ENCODE measurements around the gene GTF3C2. TPM values are rescaled to one million over a fixed set of nuclear protein-coding genes. Genes with fewer than 3 reads are reported as not detected.

Gene GTF3C2
- total and polyA plus RNA-seq, 4 donors, result 9.7 to 20.6 (median 14.7) TPM

GRCh38 chr2:27307545-27308358 lies 48.8 kb downstream of the GTF3C2 start:
- DNase-seq (ENCODE audit: low spot score), result no peak
- H3K27me3 ChIP-seq (ENCODE audit: control insufficient read depth in 4 of 4, insufficient read depth in 4 of 4, low read length in 3 of 4), result peaks cover 0 to 5% (median 1%) of the 10 kb centered on the region in 4 donors
- H3K4me3 ChIP-seq (ENCODE audit: low read depth in 1 of 3, low read length in 3 of 3), result peak overlapping the region in 1 of 3 donors; percentile 16
- 16% methylated on average over 75 of the region's 75 CpGs for WGBS
- peaks cover 3 to 29% (median 11%) of the 10 kb centered on the region in 4 donors for H3K4me1 ChIP-seq (ENCODE audit: control insufficient read depth in 4 of 4, insufficient read depth in 4 of 4, low read length in 3 of 4)
- TF ChIP-seq FOXA1 (IDR thresholded peaks at IDR 0.05) (no peak), MAX (IDR thresholded peaks at IDR 0.05) (no peak), EGR1 (IDR thresholded peaks at IDR 0.05; ENCODE audit: low read depth in 2 of 2) (no peak), GABPA (IDR thresholded peaks at IDR 0.05 in 1 of 2, conservative IDR thresholded peaks at IDR 0.05 in 1 of 2) (no peak), ZBTB33 (IDR thresholded peaks at IDR 0.05) (no peak), ATF3 (IDR thresholded peaks at IDR 0.05) (no peak), RXRA (IDR thresholded peaks at IDR 0.05) (no peak), SP1 (IDR thresholded peaks at IDR 0.05) (no peak), HNF4G (IDR thresholded peaks at IDR 0.05) (no peak), YY1 (IDR thresholded peaks at IDR 0.05) (no peak)
- no peak overlapping the region for H3K9ac ChIP-seq (ENCODE audit: low read depth in 1 of 2, low read length in 2 of 2)
- H3K36me3 ChIP-seq (ENCODE audit: control insufficient read depth in 4 of 4, insufficient read depth in 3 of 4, low read depth in 1 of 4, low read length in 3 of 4), result peaks cover 0 to 12% (median under 1%) of the 10 kb centered on the region in 4 donors
- H3K9me3 ChIP-seq (ENCODE audit: control insufficient read depth in 4 of 4, low read length in 3 of 4), result no peaks in the 10 kb centered on the region
- no peak overlapping the region for H3K27ac ChIP-seq (ENCODE audit: low read depth in 1 of 2, low read length in 2 of 2)

GRCh38 chr2:27307287-27307544 lies 49.3 kb downstream of the GTF3C2 start:
- H3K9ac ChIP-seq (ENCODE audit: low read depth in 1 of 2, low read length in 2 of 2), result no peak overlapping the region
- TF ChIP-seq REST (IDR thresholded peaks at IDR 0.05), result no peak
- no peak for TF ChIP-seq RAD21 (IDR thresholded peaks at IDR 0.05)
- TF ChIP-seq FOXA1 (IDR thresholded peaks at IDR 0.05), result no peak
- no peak for TF ChIP-seq GABPA (IDR thresholded peaks at IDR 0.05 in 1 of 2, conservative IDR thresholded peaks at IDR 0.05 in 1 of 2)
- TF ChIP-seq HNF4A (conservative IDR thresholded peaks at IDR 0.05), result no peak
- TF ChIP-seq MAX (IDR thresholded peaks at IDR 0.05), result no peak
- no peak for TF ChIP-seq ATF3 (IDR thresholded peaks at IDR 0.05)
- TF ChIP-seq ZBTB33 (IDR thresholded peaks at IDR 0.05), result no peak
- TF ChIP-seq RXRA (IDR thresholded peaks at IDR 0.05), result no peak
- no peak for TF ChIP-seq EGR1 (IDR thresholded peaks at IDR 0.05; ENCODE audit: low read depth in 2 of 2)
- no peak for TF ChIP-seq SP1 (IDR thresholded peaks at IDR 0.05)
- no peak for TF ChIP-seq JUND (IDR thresholded peaks at IDR 0.05)
- TF ChIP-seq HNF4G (IDR thresholded peaks at IDR 0.05), result no peak
- 16% methylated on average over 14 of the region's 14 CpGs for WGBS
- H3K4me1 ChIP-seq (ENCODE audit: control insufficient read depth in 4 of 4, insufficient read depth in 4 of 4, low read length in 3 of 4), result peaks cover 3 to 30% (median 11%) of the 10 kb centered on the region in 4 donors
- H3K9me3 ChIP-seq (ENCODE audit: control insufficient read depth in 4 of 4, low read length in 3 of 4), result no peaks in the 10 kb centered on the region
- peaks cover 0 to 12% (median under 1%) of the 10 kb centered on the region in 4 donors for H3K36me3 ChIP-seq (ENCODE audit: control insufficient read depth in 4 of 4, insufficient read depth in 3 of 4, low read depth in 1 of 4, low read length in 3 of 4)
- no peak for DNase-seq (ENCODE audit: low spot score)
- H3K27me3 ChIP-seq (ENCODE audit: control insufficient read depth in 4 of 4, insufficient read depth in 4 of 4, low read length in 3 of 4), result peaks cover 0 to 5% (median 1%) of the 10 kb centered on the region in 4 donors
- no peak overlapping the region for H3K27ac ChIP-seq (ENCODE audit: low read depth in 1 of 2, low read length in 2 of 2)
- H3K4me3 ChIP-seq (ENCODE audit: low read depth in 1 of 3, low read length in 3 of 3), result no peak overlapping the region

All from liver (tissue), 9 donors.